ENCODE measurements around the gene STRIP2.
"Not testable (repeated sequence)": the region's sequence is repeated elsewhere in the genome, so short reads cannot be mapped to it uniquely, and the experiment has no call there.

- TF ChIP-seq CTCF (conservative IDR thresholded peaks at IDR 0.05; ENCODE audit: low read depth in 2 of 2); REST (IDR thresholded peaks at IDR 0.05; ENCODE audit: unreplicated experiment); EZH2 (IDR thresholded peaks at IDR 0.05; ENCODE audit: low read depth, unreplicated experiment); ZNF462 (CRISPR knock-in tag; IDR thresholded peaks at IDR 0.05); NANOG (IDR thresholded peaks at IDR 0.05; ENCODE audit: borderline replicate concordance); POLR2AphosphoS5 (IDR thresholded peaks at IDR 0.05; ENCODE audit: low read depth); JUNB (IDR thresholded peaks at IDR 0.05; ENCODE audit: unreplicated experiment); CREB1 (CRISPR knock-in tag; IDR thresholded peaks at IDR 0.05; ENCODE audit: low read depth): not testable (repeated sequence)
- TF ChIP-seq, protein P1, sequence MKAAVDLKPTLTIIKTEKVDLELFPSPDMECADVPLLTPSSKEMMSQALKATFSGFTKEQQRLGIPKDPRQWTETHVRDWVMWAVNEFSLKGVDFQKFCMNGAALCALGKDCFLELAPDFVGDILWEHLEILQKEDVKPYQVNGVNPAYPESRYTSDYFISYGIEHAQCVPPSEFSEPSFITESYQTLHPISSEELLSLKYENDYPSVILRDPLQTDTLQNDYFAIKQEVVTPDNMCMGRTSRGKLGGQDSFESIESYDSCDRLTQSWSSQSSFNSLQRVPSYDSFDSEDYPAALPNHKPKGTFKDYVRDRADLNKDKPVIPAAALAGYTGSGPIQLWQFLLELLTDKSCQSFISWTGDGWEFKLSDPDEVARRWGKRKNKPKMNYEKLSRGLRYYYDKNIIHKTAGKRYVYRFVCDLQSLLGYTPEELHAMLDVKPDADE (IDR thresholded peaks at IDR 0.05) = not testable (repeated sequence)
Measured at GRCh38 chr7:129476398-129476797, 42.2 kb downstream of the STRIP2 start.
